ENCODE data around the gene SMIM44.

Gene SMIM44

DNA sequence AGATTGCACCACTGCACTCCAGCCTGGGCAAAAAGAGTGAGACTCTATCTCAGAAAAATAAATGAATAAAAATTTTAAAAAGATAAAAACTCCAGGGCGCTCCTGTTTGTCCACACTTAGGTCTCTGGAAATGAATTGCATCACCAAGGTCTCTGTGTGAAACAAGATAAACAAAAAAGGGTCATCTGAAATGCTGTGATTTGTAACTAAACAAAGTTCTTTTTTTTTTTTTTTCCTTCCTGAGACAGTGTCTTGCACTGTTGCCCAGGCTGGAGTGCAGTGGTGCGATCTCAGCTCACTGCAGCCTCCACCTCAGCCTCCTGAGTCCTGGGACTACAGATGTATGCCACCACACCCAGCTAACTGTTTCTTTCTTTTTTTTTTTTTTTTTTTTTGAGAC is 34.4 kb upstream of the SMIM44 start:
- peaks cover 75% of the 10 kb centered on the region for H3K36me3 ChIP-seq (ENCODE audit: insufficient read depth, insufficient read length, low read length)
- no peak for DNase-seq (ENCODE audit: low read depth, low spot score)
- H3K4me3 ChIP-seq (ENCODE audit: insufficient read length, low read depth) = no peak overlapping the region
- H3K27me3 ChIP-seq (ENCODE audit: insufficient read depth, insufficient read length) = no peaks in the 10 kb centered on the region
- TF ChIP-seq YY1 (IDR thresholded peaks at IDR 0.05; ENCODE audit: insufficient read depth, insufficient read length) (no peak), SUZ12 (IDR thresholded peaks at IDR 0.05; ENCODE audit: extremely low read depth, insufficient read depth, insufficient read length) (no peak), ZNF274 (IDR thresholded peaks at IDR 0.05; ENCODE audit: low read depth, low read length) (no peak)
- peaks cover 51% of the 10 kb centered on the region for H3K4me1 ChIP-seq (ENCODE audit: insufficient read depth, insufficient read length)
- H3K9me3 ChIP-seq (ENCODE audit: insufficient read depth, low read length) = no peaks in the 10 kb centered on the region
- H3K9ac ChIP-seq (ENCODE audit: insufficient read length, low read depth) = no peak overlapping the region

DNA sequence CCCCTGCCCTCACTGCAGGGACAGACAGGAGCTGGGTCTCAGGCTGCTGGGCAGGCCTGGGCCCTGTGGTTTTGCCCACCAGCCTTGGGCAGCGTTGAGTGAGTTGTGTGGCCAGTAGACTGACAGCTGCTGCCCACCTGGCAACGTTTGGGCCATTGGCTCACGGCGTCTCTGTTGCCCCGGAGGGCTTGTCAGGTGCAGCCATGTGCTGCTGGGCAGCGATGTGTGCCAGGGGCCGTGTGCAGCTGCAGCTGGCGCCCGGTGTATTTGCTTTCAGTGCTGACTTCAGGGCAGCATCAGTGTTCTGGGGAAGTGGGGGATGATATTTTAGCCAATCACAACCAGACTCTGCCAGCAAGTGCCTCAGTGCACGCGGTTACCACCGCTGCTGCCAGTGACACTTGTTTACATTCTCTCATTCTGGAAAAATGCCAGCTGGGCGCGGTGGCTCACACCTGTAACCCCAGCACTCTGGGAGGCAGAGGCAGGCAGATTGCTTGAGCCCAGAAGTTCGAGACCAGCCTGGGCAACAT is 33.5 kb upstream of the SMIM44 start:
- peak overlapping the region; percentile 36 for H3K9ac ChIP-seq (ENCODE audit: insufficient read length, low read depth)
- H3K27me3 ChIP-seq (ENCODE audit: insufficient read depth, insufficient read length) = no peaks in the 10 kb centered on the region
- peaks cover 52% of the 10 kb centered on the region for H3K4me1 ChIP-seq (ENCODE audit: insufficient read depth, insufficient read length)
- TF ChIP-seq ZNF274 (IDR thresholded peaks at IDR 0.05; ENCODE audit: low read depth, low read length) (no peak), YY1 (IDR thresholded peaks at IDR 0.05; ENCODE audit: insufficient read depth, insufficient read length) (no peak), SUZ12 (IDR thresholded peaks at IDR 0.05; ENCODE audit: extremely low read depth, insufficient read depth, insufficient read length) (no peak)
- no peaks in the 10 kb centered on the region for H3K9me3 ChIP-seq (ENCODE audit: insufficient read depth, low read length)
- H3K4me3 ChIP-seq (ENCODE audit: insufficient read length, low read depth) = no peak overlapping the region
- DNase-seq (ENCODE audit: low read depth, low spot score) = no peak
- H3K36me3 ChIP-seq (ENCODE audit: insufficient read depth, insufficient read length, low read length) = peaks cover 75% of the 10 kb centered on the region

DNA sequence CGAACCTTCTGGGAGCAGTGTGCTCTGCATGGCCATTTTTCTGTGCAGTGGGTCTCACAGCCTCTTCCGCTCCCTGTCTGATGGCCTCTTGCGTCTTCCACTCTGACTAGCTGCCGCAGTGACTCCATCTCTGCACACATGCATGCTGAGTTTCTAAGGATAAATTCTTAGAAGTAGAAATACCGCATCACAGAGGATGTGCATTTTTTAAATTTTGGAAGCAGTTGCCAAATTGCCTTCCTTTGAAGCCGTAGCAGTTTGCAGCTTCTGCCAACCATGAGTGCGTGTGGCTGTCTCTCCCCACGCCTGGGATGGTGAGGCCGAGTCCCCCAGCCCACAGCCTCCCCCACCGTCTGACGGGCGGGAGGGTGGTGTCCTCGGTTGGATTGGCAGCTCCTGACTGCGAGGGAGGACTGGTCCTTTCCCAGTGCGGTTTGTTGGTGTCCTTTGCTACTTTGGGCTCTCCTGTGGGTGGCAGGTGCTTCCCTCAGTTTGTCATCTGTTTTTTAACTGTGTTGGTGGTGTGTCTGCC is 32.7 kb upstream of the SMIM44 start:
- DNase-seq (ENCODE audit: low read depth, low spot score) = no peak
- TF ChIP-seq SUZ12 (IDR thresholded peaks at IDR 0.05; ENCODE audit: extremely low read depth, insufficient read depth, insufficient read length) = no peak
- no peak for TF ChIP-seq ZNF274 (IDR thresholded peaks at IDR 0.05; ENCODE audit: low read depth, low read length)
- no peak for TF ChIP-seq YY1 (IDR thresholded peaks at IDR 0.05; ENCODE audit: insufficient read depth, insufficient read length)
- Histone ChIP-seq H3K27me3 (ENCODE audit: insufficient read depth, insufficient read length) (no peaks in the 10 kb centered on the region), H3K4me1 (ENCODE audit: insufficient read depth, insufficient read length) (peaks cover 54% of the 10 kb centered on the region), H3K9me3 (ENCODE audit: insufficient read depth, low read length) (no peaks in the 10 kb centered on the region), H3K4me3 (ENCODE audit: insufficient read length, low read depth) (no peak overlapping the region), H3K36me3 (ENCODE audit: insufficient read depth, insufficient read length, low read length) (peaks cover 81% of the 10 kb centered on the region), H3K9ac (ENCODE audit: insufficient read length, low read depth) (peak overlapping the region; percentile 9)

DNA sequence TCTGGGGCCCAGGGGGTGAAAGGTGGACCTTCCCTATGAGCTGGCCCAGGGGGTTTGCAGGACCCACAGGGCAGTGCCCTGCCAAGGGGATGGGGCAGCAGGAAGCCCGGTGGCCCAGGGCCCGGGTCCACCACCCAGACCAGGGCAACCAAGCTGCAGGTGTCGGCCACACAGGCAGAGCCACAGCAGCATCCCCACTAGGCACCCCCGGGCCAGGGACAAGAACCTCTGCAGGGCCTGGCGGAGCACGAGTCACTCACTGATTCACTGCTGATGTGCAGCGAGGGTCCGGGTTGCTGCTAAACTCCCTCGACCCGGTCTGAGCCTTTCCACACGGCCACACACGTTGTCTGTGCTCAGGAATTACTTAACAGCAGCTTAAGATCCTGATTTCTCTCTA is 31.7 kb upstream of the SMIM44 start:
- no peak overlapping the region for H3K4me3 ChIP-seq (ENCODE audit: insufficient read length, low read depth)
- peaks cover 50% of the 10 kb centered on the region for H3K4me1 ChIP-seq (ENCODE audit: insufficient read depth, insufficient read length)
- TF ChIP-seq YY1 (IDR thresholded peaks at IDR 0.05; ENCODE audit: insufficient read depth, insufficient read length) (no peak), ZNF274 (IDR thresholded peaks at IDR 0.05; ENCODE audit: low read depth, low read length) (no peak), SUZ12 (IDR thresholded peaks at IDR 0.05; ENCODE audit: extremely low read depth, insufficient read depth, insufficient read length) (no peak)
- peaks cover 81% of the 10 kb centered on the region for H3K36me3 ChIP-seq (ENCODE audit: insufficient read depth, insufficient read length, low read length)
- peak overlapping the region; percentile 17 for H3K9ac ChIP-seq (ENCODE audit: insufficient read length, low read depth)
- no peaks in the 10 kb centered on the region for H3K27me3 ChIP-seq (ENCODE audit: insufficient read depth, insufficient read length)
- no peaks in the 10 kb centered on the region for H3K9me3 ChIP-seq (ENCODE audit: insufficient read depth, low read length)
- DNase-seq (ENCODE audit: low read depth, low spot score) = no peak

DNA sequence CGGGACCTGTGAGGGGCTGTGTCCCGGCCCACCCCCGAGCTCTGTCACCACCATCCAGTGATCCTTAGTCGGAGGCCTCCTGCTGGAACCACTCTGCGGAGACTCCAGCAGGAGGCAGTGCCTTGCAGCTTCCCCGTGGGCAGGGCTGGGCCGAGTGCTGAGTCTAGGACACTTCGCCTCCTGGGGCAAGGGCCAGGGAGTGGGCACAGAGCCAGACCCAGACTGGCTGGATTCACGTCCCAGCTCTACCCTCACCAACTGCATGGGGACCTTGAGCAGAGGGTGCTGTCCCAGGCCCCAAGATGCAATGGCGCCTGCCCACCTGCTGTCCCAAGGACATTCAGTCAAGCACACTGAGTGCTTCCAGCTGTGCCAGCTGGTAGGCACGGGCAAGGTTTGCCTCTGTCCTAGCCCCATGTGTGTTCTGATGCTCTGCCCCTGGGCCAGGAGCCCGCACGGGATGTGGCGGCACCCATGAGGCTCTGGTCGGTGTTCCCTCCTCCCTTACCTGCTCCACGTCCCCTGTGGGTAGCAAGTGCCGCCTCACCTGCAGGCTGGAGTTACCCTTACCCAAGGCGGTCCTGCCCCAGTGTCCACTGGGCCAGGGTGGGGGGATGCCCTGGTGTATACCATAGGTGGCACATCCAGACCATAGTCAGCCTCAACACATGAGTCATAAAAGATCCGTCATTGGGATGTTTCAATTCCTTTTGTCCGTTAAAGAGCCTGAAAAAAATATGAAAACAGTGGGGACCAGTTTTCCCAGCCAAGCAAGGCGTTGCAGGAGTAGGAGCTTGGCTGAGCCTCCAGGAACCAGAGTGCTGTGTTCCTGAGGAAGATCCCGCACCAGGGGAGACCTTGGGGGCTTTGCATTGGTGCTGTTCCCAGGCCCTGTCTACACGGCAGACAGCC is 30.2 kb upstream of the SMIM44 start:
- Histone ChIP-seq H3K9me3 (ENCODE audit: insufficient read depth, low read length) (no peaks in the 10 kb centered on the region), H3K9ac (ENCODE audit: insufficient read length, low read depth) (no peak overlapping the region), H3K27me3 (ENCODE audit: insufficient read depth, insufficient read length) (no peaks in the 10 kb centered on the region), H3K4me1 (ENCODE audit: insufficient read depth, insufficient read length) (peaks cover 45% of the 10 kb centered on the region), H3K36me3 (ENCODE audit: insufficient read depth, insufficient read length, low read length) (peaks cover 80% of the 10 kb centered on the region), H3K4me3 (ENCODE audit: insufficient read length, low read depth) (no peak overlapping the region)
- DNase-seq (ENCODE audit: low read depth, low spot score) = no peak
- TF ChIP-seq ZNF274 (IDR thresholded peaks at IDR 0.05; ENCODE audit: low read depth, low read length) = no peak
- TF ChIP-seq SUZ12 (IDR thresholded peaks at IDR 0.05; ENCODE audit: extremely low read depth, insufficient read depth, insufficient read length) = no peak
- TF ChIP-seq YY1 (IDR thresholded peaks at IDR 0.05; ENCODE audit: insufficient read depth, insufficient read length) = no peak

DNA sequence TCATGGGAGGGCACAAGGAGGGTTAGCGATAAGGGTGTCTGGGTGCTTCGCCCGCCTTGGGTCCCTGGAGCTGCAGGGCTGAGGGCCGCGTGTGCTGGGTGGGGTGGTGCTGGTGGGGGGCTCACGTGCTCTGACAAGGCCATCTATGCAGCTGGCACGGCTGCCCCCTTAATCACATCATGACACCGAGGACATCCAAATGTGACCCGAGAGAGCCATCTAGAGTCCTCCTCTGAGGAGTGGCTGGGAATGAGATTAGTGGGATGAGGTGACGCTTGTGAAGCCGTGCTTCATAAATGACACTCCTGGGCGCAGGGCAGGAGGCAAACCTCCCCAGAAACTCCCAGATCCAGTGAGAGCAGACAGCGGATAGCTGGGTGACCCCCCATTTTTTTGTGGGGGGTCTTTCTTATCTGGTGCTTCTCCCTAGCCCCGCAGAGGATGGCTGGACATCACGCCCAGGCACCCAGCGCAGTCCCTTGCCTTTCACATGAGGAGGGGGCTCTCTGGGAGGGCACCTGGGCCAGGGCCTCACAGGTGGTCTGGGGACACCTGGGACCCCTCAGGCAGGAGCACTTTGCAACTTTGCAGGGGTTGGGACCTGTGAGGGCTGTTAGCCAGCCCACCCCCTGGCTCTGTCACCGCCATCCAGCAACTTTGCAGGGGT is 29.5 kb upstream of the SMIM44 start:
- Histone ChIP-seq H3K27me3 (ENCODE audit: insufficient read depth, insufficient read length) (no peaks in the 10 kb centered on the region), H3K4me1 (ENCODE audit: insufficient read depth, insufficient read length) (peaks cover 44% of the 10 kb centered on the region), H3K9me3 (ENCODE audit: insufficient read depth, low read length) (no peaks in the 10 kb centered on the region), H3K36me3 (ENCODE audit: insufficient read depth, insufficient read length, low read length) (peaks cover 84% of the 10 kb centered on the region), H3K9ac (ENCODE audit: insufficient read length, low read depth) (peak overlapping the region; percentile 24), H3K4me3 (ENCODE audit: insufficient read length, low read depth) (no peak overlapping the region)
- TF ChIP-seq SUZ12 (IDR thresholded peaks at IDR 0.05; ENCODE audit: extremely low read depth, insufficient read depth, insufficient read length) (no peak), ZNF274 (IDR thresholded peaks at IDR 0.05; ENCODE audit: low read depth, low read length) (no peak), YY1 (IDR thresholded peaks at IDR 0.05; ENCODE audit: insufficient read depth, insufficient read length) (no peak)
- no peak for DNase-seq (ENCODE audit: low read depth, low spot score)
